HG03196 (cell line): Measurements from ENCODE around the gene LCE1D.

Experiments
- ATAC-seq: cut with Tn5 transposase; IDR thresholded peaks from one replicate; pipeline ENCODE4 v1.9.1; 2021; ENCODE audit not compliant: unreplicated experiment

The LCE1D gene

DNA sequence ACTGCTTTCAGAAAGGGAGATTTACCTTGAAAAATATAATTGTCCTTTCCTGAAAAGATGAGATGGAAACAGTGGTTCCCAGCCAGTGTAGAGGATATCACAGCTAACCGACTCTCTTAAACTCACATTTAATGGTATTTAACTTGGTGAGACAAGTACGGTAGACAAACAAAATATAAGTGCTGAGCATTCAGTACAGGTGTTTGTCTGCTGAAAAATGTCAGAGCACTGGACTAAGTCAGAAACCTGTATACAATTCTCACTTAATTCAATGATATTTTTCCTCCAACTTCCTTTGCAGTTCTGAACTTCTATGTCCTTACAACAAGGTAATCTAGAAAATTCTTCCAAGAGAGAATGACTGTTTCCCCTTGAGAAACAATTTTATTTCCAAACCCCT, 15.2 kb downstream of the LCE1D start, which contains the start of gene LCE1B:
TSS of gene LCE1B (plus strand) at position 301 of the 400 bp plus-strand sequence. CDS start 476 bp downstream, outside the sequence.
- ATAC-seq: no peak

DNA sequence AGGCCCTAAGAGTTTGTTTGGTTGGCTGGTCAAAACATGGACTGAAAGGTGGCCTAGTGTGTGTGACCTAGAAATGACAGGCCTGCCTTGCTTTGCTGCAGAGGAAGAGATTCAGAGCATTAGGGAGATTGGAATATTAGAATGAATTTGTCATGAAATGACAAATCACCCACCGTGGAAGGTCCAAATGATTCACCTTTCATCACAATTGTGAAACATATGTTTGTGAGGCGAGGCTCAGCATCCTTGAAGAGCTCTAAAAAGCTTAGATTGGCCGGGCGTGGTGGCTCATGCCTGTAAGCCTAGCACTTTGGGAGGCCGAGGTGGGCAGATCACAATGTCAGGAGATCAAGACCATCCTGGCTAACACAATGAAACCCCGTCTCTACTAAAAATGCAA, 20.8 kb downstream of the LCE1D start:
- ATAC-seq: no peak

DNA sequence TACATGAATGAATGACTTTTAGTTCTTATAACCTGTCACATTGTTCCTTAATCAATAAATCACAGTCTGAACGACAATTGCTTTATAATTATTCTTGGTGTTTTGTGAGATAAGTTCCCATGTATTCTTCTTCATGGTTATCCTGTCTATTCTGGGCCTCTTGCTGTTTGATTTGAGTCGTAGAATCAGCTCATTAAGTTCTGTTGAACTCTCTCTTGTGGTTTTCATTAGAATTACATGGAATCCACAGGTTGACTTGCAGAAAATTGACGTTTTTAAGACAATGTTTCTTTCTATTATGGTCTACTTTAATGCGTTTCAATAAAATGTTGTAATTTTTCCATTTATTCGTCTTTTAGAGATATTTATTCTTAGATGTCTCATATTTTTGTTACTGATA, 26.8 kb downstream of the LCE1D start:
- ATAC-seq: no peak

DNA sequence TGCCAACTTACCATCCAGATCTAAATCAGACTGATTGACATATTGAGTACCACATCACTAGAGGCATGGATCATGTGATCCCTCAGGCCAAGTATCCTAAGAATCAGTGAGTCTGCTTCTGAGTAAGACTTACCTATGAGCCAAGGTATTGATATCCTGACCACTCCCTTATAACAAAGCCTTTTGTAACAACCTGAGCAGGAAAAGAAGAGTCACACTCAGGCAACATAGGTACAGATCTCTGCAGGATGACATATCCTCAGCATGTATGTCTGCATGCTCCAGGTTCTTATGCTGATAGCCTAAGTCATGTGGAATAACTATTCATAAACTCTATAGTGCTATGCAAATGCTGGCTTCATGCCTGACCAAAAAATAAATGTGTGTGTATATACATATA, 28.4 kb downstream of the LCE1D start:
- no peak for ATAC-seq

DNA sequence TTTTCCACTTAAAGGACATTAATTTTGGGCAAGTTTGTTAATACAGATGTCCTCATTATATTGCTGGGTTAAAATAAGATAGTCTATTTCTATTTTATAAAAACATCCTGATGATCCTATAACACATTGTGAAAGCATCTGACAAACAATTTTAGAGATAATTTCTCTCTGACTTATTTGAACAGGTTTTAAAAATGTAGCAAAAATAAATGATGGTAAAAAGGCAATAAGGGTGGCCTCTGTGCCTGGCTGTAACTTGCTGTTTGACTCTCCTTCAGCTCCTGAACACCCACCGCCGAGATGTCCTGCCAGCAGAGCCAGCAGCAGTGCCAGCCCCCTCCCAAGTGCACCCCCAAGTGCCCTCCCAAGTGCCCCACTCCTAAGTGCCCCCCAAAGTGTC, 30.7 kb downstream of the LCE1D start, which contains the start of gene LCE1A:
TSS of gene LCE1A (plus strand) at position 301 of the 400 bp plus-strand sequence. CDS start at position 301, 0 bp downstream.
- no peak for ATAC-seq

DNA sequence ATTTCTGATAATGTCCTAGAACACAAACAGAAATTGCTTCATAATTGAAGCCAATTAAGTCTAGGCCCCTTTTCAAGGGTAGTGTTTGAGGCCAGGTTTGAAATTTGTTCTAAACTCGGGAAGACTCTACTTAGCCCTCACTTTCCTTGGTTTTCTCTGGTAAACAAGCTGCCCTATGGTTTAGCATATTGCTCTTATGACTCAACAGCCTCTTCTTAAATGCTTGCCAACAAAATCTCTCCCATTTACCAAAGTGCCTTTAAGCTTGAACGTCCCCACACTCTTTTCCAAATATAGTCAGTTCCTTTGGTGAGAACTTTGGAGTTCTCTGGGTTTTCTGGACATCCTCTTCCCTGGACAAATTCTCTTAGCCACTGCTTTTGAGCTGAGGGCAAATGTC, 40.3 kb downstream of the LCE1D start:
- no peak for ATAC-seq

DNA sequence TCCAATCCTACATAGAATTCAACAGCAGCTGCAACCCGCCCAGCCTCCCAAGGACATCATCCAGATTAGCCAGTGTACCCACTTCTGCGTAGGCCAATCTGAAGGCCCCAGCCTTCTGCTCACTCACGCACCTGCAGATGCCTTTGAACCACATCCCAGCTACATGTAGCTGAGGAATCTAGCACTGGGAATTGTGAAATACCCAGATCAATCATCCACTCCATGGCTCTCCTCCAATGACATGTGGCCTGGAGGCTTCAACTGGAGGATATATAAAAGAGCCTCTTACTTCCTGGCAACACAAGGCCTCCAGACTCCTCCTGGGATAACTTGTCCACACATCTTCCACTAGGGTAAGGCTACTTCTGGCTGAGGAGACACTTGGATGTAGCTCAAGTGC, 46.0 kb downstream of the LCE1D start, which contains the start of gene LCE6A:
TSS of gene LCE6A (plus strand) at position 301 of the 400 bp plus-strand sequence. CDS start 665 bp downstream, outside the sequence.
- ATAC-seq: no peak
